HepG2 (cell line): ENCODE results near the gene CARHSP1. TPM values are rescaled to one million over a fixed set of nuclear protein-coding genes. Genes with fewer than 3 reads are reported as not detected.

ENCODE experiments used
- CBX5 ChIP-seq: sonication (generic); formaldehyde crosslinking; IDR thresholded peaks from 2 replicates; pipeline ENCODE4 v1.4.0; 2020; ENCODE audit warnings: missing genetic modification reagents, borderline replicate concordance
- DZIP1 ChIP-seq: sonication (generic); formaldehyde crosslinking; IDR thresholded peaks from 2 replicates; pipeline ENCODE4 v1.5.0; 2020; ENCODE audit warnings: mild to moderate bottlenecking, missing genetic modification reagents
- ISX ChIP-seq: sonication (generic); formaldehyde crosslinking; conservative IDR thresholded peaks from 2 replicates; pipeline ENCODE4 v1.5.0; 2020; ENCODE audit warnings: missing genetic modification reagents
- KAT8 ChIP-seq: IDR thresholded peaks from 2 replicates; pipeline ENCODE4 v1.6.1; 2016; ENCODE audit warnings: missing genetic modification reagents, missing compliant biosample characterization
- REXO4 ChIP-seq: sonication (generic); formaldehyde crosslinking; IDR thresholded peaks from 2 replicates; pipeline ENCODE4 v1.8.0; 2022; ENCODE audit warnings: missing genetic modification reagents, mild to moderate bottlenecking, borderline replicate concordance
- SOX6 ChIP-seq, 2 experiments: fragments of 450-650 bp in 1 of 2; sonication (generic) in 1 of 2; formaldehyde crosslinking in 1 of 2; IDR thresholded peaks; 2 replicates each; pipeline versions ENCODE4 v1.4.0 to v1.6.1; 2017 to 2020; ENCODE audit warnings: antibody characterized with exemption in 1 of 2, mild to moderate bottlenecking in 1 of 2, missing genetic modification reagents in 1 of 2
- ZFP82 ChIP-seq: sonication (generic); formaldehyde crosslinking; IDR thresholded peaks from 2 replicates; pipeline ENCODE4 v1.5.1; 2020; ENCODE audit warnings: mild to moderate bottlenecking, missing genetic modification reagents, borderline replicate concordance
- ZNF138 ChIP-seq: sonication (generic); formaldehyde crosslinking; IDR thresholded peaks from 2 replicates; pipeline ENCODE4 v1.5.0; 2020; ENCODE audit warnings: mild to moderate bottlenecking, low read depth, missing genetic modification reagents
- ZNF530 ChIP-seq: sonication (generic); formaldehyde crosslinking; IDR thresholded peaks from 2 replicates; pipeline ENCODE4 v1.5.0; 2020; ENCODE audit warnings: low read depth, mild to moderate bottlenecking, missing genetic modification reagents
- ZNF563 ChIP-seq: sonication (generic); formaldehyde crosslinking; IDR thresholded peaks from 2 replicates; pipeline ENCODE4 v1.8.0; 2022; ENCODE audit warnings: mild to moderate bottlenecking, moderate library complexity, missing genetic modification reagents
- ZXDC ChIP-seq: sonication (generic); formaldehyde crosslinking; IDR thresholded peaks from 2 replicates; pipeline ENCODE4 v1.5.0; 2020; ENCODE audit warnings: mild to moderate bottlenecking, missing genetic modification reagents
- polyA plus RNA-seq, 8 experiments: library from polyadenylated mRNA; depleted of rRNA in 3 of 8; stranded (reverse) in 7 of 8; unstranded in 1 of 8; fragments of >200 nt; fragmentation: Illumina TruSeq in 4 of 8; extraction: Trizol in 4 of 8; gene quantifications; 2 replicates each; pipeline versions ENCODE4 v1.2.1 to v1.2.3, GENCODE V29; 2011 to 2016; ENCODE audit warnings: low read depth in 4 of 8, missing spikeins in 1 of 8, mixed read lengths in 1 of 8; ENCODE audit not compliant: insufficient read depth in 1 of 8
- total RNA-seq, 5 experiments: library from RNA; depleted of rRNA; stranded (reverse); fragments of >200 nt; fragmentation: Illumina TruSeq; extraction: Trizol; gene quantifications; 2 replicates each; pipeline ENCODE4 v1.2.3, GENCODE V29; 2016; ENCODE audit warnings: low read depth in 1 of 5
- TF ChIP-seq, protein P1 (sequence below): sonication (generic); formaldehyde crosslinking; IDR thresholded peaks from 2 replicates; pipeline ENCODE4 v1.9.0; 2022; ENCODE audit warnings: missing genetic modification reagents, mild to moderate bottlenecking, borderline replicate concordance
- TF ChIP-seq, protein P2 (sequence below): sonication (generic); formaldehyde crosslinking; IDR thresholded peaks from 2 replicates; pipeline ENCODE4 v1.4.0; 2020; ENCODE audit warnings: missing genetic modification reagents
- TF ChIP-seq, protein P3 (sequence below): IDR thresholded peaks from 2 replicates; pipeline ENCODE4 v1.6.1; 2016; ENCODE audit warnings: mild to moderate bottlenecking
- TF ChIP-seq, protein P4 (sequence below): sonication (generic); formaldehyde crosslinking; IDR thresholded peaks from 2 replicates; pipeline ENCODE4 v1.5.0; 2020; ENCODE audit warnings: missing genetic modification reagents

Gene CARHSP1
- total and polyA plus RNA-seq, 2 of the 13 experiments (the other 11 are each of a cell fraction or from before 2014, with no cell fraction given) = 173 to 345 TPM

- TF ChIP-seq DZIP1 (CRISPR knock-in tag) = no peak
- no peak for TF ChIP-seq ZXDC (CRISPR knock-in tag)
- peak; percentile 85 for TF ChIP-seq KAT8 (CRISPR knock-in tag)
- no peak for TF ChIP-seq SOX6 (IDR thresholded peaks at IDR 0.05)
- peak; percentile 90 for TF ChIP-seq SOX6 (CRISPR knock-in tag; IDR thresholded peaks at IDR 0.05)
- TF ChIP-seq ZNF563 (CRISPR knock-in tag) = no peak; the same call in 1 of the 2 replicates
- peak; percentile 59; the same call in 1 of the 2 replicates for TF ChIP-seq CBX5
- TF ChIP-seq, protein P1, sequence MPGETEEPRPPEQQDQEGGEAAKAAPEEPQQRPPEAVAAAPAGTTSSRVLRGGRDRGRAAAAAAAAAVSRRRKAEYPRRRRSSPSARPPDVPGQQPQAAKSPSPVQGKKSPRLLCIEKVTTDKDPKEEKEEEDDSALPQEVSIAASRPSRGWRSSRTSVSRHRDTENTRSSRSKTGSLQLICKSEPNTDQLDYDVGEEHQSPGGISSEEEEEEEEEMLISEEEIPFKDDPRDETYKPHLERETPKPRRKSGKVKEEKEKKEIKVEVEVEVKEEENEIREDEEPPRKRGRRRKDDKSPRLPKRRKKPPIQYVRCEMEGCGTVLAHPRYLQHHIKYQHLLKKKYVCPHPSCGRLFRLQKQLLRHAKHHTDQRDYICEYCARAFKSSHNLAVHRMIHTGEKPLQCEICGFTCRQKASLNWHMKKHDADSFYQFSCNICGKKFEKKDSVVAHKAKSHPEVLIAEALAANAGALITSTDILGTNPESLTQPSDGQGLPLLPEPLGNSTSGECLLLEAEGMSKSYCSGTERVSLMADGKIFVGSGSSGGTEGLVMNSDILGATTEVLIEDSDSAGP = peak; percentile 69
- TF ChIP-seq, protein P2, sequence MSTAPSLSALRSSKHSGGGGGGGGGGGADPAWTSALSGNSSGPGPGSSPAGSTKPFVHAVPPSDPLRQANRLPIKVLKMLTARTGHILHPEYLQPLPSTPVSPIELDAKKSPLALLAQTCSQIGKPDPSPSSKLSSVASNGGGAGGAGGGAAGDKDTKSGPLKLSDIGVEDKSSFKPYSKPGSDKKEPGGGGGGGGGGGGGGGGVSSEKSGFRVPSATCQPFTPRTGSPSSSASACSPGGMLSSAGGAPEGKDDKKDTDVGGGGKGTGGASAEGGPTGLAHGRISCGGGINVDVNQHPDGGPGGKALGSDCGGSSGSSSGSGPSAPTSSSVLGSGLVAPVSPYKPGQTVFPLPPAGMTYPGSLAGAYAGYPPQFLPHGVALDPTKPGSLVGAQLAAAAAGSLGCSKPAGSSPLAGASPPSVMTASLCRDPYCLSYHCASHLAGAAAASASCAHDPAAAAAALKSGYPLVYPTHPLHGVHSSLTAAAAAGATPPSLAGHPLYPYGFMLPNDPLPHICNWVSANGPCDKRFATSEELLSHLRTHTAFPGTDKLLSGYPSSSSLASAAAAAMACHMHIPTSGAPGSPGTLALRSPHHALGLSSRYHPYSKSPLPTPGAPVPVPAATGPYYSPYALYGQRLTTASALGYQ (CRISPR knock-in tag) = peak; percentile 89
- TF ChIP-seq ZNF530 (CRISPR knock-in tag) = no peak
- TF ChIP-seq REXO4 = no peak
- TF ChIP-seq ZFP82 (CRISPR knock-in tag) = 0 out of 2 replicates have a peak, but pooled peaks have one; percentile 71
- TF ChIP-seq, protein P3, sequence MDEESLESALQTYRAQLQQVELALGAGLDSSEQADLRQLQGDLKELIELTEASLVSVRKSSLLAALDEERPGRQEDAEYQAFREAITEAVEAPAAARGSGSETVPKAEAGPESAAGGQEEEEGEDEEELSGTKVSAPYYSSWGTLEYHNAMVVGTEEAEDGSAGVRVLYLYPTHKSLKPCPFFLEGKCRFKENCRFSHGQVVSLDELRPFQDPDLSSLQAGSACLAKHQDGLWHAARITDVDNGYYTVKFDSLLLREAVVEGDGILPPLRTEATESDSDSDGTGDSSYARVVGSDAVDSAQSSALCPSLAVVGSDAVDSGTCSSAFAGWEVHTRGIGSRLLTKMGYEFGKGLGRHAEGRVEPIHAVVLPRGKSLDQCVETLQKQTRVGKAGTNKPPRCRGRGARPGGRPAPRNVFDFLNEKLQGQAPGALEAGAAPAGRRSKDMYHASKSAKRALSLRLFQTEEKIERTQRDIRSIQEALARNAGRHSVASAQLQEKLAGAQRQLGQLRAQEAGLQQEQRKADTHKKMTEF (CRISPR knock-in tag) = peak; percentile 85
- no peak for TF ChIP-seq ISX (CRISPR knock-in tag)
- TF ChIP-seq, protein P4, sequence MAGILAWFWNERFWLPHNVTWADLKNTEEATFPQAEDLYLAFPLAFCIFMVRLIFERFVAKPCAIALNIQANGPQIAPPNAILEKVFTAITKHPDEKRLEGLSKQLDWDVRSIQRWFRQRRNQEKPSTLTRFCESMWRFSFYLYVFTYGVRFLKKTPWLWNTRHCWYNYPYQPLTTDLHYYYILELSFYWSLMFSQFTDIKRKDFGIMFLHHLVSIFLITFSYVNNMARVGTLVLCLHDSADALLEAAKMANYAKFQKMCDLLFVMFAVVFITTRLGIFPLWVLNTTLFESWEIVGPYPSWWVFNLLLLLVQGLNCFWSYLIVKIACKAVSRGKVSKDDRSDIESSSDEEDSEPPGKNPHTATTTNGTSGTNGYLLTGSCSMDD (CRISPR knock-in tag) = no peak
- TF ChIP-seq ZNF138 (CRISPR knock-in tag) = no peak
Observed at GRCh38 chr16:8859913-8860881, 8.6 kb downstream of the CARHSP1 start (continued).
